RCC 7860 (cell line): Measurements from ENCODE around the gene CHMP6.

ENCODE experiments used
- DNase-seq: peaks from one replicate; pipeline ENCODE4 v3.0.0-alpha.2; 2015; ENCODE audit warnings: low spot score
- FAIRE-seq: peaks from 2 replicates; lab custom pipeline; 2012; peaks lifted over from hg19 to GRCh38; lab: Jason Lieb, UNC

The CHMP6 gene

DNA sequence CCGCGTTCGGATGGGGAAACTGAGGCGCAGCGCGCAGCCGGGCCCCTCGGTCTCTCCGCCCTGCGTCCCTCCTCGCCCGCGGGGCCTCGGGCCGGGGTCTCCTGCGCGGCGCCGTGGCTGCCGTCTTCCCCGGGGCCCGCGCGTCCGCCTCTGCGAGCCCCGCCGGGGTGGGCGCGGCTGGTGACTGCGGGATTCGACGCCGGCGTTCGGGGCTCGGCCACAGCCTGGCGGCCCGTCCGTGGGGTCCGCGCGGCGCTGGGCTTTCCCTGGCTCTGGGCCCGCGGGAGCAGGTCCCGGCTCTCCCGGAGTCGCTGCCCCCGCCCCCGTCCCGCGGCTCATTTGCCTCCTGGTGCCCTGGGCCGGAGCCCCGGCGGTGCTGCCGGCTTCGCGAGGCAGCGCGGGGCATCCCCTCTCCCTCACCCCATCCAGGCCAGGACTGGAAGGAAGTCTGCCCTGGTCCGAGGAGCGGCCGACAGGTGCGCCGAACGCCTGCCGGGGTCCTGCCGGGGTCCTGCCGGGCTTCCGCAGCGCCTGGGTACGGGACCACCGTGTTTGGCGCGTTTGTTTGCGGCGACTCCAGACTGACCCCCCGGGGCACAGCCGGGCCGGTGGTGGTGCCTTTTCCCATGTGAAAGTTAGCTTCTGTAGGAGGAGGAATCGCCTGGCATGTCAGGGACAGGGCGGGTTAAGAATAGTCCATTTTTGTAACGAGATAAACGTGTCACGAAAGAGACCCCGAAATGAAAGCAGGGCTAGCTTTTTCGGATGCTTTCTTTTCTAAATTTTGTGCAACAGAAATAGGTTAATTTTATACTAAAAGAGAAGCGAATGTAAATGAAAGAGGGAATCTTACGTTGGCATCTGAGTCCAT is 671 bp downstream of the CHMP6 start:
- DNase-seq (no peak), FAIRE-seq (no peak)

DNA sequence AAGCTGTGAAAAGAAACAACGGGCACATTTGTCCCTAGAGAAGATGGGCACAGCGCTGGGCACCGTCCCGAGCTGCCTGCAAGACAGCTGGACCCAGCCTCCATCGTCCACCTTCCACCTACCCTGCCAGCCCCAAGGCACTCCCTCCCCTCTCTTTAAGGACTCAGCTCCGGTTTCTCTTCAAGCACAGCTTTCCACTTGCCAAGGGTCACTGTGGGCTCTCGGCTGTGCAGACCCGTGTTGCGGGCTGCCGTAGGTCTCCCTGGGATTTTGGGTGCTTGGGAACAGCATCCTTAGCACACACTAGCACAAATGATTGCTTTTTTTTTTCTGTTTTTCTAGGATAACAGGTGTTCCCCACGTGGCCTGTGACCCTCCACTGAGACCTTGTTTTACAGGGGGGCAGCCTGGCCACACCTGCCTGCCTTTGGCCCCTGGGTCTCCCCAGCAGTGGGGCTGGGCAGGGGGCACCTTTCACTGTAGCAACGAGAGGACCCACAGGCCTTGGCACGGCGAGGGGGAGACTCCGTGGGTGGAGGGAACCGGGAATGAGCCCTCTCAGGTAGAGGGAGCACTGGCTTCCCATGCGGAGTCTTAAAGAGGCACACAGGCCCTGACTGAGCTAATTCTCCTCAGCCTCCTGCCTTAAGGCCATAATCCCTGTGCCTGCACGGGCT is 1.4 kb downstream of the CHMP6 start:
- FAIRE-seq = no peak
- DNase-seq = no peak

DNA sequence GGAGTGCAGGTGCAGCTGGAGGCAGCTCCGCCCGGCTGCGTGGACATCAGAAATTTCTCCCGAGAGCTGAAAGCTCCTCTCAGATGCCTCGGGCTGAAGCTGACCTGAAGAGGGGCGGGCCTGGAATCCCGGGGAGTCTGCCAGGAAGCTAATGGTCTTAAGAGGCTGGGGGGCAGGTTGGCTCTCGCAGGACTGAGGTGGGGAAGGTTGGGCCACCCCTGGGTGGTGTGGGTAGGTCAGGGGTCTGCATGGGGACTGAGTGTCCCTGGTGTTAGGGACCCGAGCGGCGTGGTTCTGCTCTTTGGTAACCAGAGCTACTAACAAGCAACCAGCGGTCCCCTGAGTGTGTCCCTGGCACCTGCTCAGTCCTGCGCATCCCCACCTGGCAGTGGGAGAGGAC is 3.5 kb downstream of the CHMP6 start:
- FAIRE-seq (no peak), DNase-seq (no peak)

DNA sequence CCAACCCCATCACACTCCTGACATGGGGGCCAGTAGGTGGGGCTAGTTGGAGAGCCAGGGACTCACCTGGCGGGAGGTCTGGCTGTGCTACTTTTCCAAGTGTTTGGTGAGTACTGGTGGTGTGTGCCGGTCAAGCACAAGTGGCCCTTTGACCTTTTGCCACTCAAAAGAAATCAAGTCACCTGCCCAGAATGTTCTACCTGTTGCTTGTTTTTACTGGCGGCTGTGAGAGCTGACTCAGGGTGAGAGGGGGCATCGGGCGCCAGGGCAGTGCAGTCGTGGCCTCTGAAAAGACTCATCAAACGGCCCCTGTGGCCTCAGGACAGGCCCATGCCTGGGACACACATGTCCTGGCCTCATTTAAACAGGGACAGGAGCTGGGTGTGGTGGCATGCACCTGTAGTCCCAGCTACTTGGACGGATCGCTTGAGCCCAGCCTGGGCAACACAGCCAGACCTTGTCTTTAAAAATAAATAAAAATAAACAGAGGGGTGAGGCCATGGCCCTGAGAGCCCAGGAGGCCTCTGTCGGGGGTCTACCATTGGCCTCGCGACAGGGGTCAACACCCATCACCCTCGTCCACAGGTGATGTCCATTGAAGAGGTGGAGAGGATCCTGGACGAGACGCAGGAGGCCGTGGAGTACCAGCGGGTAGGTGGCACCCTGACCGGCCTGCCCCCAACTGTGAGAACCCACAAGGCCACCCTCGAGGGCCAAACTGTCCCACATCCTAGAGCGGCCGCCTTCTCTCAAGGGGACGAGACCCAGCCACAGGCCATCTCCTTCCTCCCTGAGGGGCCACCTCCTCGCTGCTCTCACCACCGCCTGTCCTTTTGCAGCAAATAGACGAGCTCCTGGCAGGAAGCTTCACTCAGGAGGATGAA is 5.0 kb downstream of the CHMP6 start:
- DNase-seq (no peak), FAIRE-seq (no peak)

DNA sequence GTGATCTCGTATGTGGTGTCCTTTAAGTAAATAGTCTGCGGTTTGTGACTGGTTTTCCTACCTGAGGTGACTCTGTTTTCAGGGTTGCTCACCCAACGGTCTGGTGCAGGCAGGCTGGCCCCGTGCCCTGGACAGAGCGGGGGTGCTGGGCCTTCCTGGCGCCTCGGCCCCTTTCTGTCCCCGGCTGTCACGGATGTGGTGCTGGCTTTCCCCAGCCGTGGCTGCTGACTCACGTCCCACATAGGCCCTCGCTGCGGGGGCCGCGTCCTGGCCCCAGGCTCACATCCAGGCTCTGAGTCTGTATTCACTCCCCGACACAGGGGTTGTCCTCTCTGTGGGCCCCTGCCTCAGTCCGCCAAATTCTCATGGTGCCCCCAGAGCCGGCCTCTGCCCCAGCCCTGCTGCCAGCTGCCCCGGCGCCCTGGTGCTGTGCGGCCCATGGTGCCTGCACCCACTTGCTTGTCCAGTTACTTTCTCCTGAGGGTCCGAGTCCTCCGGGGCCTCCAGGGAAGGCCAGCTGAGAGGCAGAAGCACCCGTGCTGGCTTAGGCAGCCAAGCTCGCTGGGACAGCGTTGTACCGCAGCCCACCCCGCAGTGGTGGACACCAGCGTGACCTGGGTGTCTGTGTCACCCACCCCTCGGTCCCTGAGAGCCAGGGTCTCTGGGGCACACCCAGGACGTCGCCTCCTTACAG is 5.9 kb downstream of the CHMP6 start:
- DNase-seq = peak; percentile 97
- FAIRE-seq = peak; percentile 95

DNA sequence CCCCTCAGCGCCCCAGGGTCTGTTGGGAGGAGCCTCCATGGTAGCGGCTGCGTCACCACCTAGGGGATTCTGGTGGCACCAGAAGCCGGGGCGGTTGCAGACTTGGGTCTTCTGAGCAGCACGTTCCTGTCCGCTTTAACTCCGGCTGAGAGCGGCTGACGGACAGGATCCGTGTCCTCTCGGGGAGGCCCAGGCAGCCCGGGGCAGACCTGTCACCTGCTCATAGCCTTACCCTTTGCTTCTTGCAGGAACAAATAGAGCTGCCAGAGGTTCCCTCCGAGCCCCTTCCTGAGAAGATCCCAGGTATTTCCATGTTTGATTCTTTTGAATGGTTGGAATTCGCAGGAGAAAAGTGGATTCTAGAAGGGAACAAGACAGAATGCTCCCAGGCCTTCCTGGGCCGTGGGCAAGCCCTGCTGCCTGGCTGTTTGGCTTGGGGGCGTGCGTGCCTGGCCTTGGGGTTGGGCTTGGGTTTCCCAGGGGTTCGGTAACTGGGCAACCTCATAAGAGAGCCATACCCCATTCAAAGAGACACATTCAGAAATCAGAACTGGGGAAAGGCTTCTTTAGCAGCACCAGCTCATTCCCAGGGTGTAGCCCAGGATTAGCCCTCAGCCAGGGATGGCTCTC is 6.6 kb downstream of the CHMP6 start:
- FAIRE-seq (no peak), DNase-seq (no peak)

DNA sequence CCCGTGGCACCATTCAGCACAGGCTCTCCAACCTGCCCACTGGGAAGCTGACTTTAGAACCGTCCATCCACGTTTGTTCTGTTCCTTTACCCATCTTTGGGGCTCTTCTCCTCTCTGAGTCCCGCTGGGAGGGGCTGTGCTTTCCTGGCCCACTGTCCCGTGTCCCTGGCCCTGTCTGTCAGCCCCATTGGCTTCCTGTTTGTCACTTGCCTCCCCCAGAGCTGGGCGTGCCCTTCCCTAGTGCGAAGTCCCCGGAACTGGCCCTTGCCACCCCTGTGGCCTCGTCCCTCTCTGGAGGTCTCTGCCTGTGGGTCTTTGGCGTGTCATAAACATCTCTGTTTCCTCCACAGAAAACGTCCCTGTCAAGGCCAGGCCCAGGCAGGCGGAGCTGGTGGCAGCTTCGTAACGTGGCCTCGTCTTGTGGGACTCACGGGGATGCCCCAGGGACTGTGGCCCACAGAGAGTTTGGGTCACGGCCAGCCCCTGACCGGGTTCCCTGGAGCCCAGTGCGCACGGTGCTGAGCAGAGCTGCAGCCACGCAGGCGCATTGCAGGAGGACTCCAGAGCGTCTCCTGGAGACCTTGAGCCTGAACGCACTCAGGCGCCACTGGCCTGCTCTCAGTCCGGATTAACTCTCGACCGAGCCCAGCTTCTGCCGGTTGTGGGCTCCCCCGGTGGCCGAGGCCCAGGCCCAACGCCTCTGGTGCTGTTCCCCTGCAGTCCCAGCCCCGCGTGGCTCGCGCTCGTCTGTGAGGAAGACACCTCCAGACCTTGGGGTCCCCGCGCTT is 7.3 kb downstream of the CHMP6 start:
- no peak for FAIRE-seq

DNA sequence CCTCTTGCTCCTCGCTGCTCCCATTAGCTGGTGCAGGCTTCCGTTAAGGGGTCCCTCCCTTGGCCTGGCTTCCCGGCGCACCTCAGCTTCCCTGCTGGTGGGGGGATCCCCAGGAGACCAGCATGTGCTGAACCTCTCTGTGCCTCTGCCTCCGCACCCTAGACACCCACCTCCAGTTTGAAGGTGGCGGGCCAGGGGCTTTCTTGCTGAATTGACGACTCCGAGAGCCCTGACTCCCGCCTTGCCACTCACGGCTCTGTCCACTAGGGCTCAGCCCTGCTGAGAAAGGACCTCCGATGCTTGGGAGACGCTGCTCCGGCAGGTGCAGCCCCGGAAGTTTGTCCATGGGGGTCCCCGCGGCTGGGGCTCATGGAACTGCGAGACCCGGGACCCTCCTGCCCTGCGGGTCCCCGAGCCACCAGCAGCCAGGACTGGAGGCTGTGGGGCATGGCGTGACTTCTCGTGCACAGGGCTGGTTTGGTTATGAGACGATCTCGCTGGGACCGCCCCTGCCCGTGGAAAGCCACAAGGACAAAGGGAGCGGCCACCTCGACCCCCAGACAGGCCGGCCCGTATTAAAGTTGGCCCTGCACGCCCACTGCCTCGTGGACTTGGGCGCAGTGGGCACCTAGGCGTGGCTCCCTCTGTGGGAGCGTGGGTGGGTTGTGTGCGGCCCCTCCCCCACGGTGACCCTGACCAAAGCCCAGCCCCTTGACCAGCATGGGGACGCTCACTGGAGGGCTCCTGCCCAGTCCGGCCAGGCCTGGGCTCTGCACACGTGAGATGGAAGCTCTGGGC is 8.1 kb downstream of the CHMP6 start:
- DNase-seq (no peak), FAIRE-seq (no peak)

More for the DNA sequence above, 7.3 kb downstream of the CHMP6 start:
- DNase-seq = no peak

DNA sequence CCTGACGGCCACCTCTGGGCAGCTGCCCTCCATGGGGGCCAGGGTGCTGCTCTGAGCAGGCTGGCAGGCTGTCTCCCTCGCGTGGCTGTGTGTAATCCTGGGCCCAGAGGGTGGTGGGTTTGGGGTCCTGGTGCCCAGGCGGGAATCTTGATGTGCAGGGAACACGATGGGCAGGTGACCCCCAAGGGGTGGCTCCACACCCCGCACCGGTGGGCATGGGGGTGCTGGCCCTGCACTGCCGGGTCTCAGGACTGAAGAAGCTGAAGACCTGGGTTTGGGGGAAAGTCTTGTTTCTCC is 8.6 kb downstream of the CHMP6 start:
- DNase-seq (no peak), FAIRE-seq (no peak)

DNA sequence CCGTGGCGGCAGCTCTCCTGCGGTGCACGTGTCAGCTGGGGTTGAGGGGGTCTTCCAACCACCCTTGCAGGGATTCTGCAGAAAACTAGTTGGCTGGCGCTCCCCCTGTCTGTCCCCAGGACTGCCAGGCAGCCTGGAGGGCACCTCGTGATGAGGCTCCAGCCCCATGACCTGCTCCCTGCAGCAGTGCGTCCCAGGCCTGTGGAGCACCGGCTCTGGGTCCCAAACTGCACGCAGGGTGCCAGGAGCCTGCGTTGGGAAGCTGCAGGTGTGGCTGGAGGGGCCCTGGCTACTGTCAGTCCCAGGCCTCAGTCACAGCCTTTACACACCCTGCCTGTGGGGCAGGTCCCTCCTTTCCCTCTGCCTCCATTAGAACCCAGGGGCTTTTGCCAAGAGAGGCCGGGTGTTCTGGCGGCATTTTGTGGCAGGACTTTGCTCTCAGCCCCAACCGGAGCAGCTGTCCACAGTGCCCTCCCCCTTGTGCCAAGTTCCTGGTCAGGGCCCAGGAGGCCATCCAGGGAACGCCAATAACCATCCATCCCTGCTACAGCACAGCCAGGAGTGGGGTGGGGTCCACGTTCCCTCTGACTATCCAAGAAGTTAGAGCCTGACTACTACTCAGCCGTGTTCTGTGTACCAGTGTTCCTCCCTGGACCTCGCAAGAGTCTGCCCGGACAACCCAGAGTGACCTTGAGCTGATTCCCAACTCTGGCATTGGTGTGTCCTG is 9.2 kb downstream of the CHMP6 start:
- DNase-seq = no peak
- no peak for FAIRE-seq

DNA sequence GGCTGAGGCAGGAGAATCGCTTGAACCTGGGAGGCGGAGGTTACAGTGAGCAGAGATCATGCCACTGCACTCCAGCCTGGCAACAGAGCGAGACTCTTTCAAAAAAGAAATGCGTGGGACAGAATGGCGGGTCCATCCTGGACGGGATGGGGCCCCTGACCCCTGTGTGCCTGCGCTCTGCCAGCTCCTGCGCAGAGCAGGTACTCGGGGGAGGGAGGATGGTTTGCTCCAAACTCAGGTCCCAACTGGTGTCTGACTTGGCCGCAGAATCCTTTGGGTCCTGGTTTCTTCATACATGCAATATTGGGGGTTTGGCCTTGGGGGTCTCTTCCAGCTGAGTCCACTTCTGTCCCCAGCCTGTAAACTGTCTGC is 10.4 kb downstream of the CHMP6 start:
- FAIRE-seq = no peak
- DNase-seq = no peak

DNA sequence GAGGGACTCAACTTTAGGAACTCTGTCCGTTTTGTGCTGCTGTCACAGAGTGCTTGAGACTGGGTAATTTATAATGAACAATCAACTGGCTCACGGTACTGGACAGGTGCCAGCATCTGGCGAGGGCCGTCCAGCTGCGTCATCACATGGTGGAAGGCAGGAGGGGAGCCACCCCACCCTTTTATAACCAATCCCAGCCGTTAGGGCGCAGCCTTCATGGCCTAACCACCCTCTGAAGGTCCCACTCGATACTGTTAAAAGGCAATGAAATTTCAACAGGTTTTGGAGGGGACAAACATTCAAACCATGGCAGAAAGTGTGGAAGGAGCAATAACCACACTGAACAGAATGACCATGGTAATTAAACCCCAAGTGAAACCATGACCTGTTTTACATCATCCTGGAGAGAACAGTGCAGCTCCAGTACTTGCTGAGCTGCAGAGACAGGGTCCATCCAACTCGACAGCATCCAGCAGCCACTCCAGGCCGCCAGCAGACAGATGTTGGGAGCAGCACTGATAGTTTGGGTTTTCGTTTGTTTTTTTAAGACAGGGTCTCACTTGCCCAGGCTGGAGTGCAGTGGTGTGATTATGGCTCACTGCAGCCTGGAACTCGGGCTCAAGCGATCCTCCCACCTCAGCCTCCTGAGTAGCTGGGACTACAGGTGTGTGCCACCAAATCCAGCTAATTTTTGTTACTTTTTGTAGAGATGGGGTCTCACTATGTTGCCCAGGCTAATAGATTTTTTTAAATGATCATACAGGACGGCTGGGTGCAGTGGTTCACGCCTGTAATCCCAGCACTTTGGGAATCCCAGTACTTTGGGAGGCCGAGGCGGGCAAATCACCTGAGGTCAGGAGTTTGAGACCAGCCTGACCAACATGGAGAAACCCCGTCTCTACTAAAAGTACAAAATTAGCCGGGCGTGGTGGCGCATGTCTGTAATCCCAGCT is 11.0 kb downstream of the CHMP6 start:
- peak; percentile 7 for FAIRE-seq

DNA sequence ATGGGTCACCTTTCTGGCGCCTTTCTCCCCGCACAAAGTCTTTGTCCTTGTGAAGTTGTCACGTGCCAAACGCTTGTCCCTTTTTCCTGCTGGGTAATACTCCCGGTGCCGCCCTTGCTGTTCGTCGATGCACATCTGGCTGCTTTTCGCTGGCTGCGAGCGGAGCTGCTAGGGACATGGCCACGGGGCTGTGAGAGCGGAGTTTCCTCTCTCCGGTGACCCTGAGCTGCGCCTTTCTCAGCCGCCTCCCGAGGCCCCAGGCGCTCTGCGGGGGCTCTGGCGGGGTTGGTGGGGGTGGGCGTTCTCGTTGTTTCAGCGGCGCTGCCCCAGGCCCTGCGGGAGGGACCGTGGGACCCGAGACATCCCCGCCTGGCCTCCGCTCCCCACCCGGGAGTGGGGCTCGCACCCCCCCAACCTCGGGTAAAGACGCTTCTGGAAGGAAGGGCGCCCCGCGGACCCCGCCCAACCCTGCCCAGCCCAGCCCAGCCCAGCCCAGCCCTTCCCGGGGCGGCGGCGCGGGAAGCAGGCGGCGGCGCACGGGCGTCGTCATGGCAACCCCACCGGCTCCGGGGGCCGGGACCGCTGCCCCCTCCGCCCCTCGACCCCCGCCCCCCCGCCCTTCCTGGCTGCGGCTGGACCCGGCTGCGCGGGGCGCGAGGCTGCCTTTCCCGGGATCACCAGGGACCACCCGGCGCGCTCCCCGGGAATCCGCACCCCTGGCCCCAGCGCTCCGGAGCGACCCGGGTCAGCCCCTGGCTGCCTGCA is 12.3 kb downstream of the CHMP6 start:
- FAIRE-seq (no peak), DNase-seq (no peak)

More for the DNA sequence above, 11.0 kb downstream of the CHMP6 start:
- peak; percentile 48 for DNase-seq

DNA sequence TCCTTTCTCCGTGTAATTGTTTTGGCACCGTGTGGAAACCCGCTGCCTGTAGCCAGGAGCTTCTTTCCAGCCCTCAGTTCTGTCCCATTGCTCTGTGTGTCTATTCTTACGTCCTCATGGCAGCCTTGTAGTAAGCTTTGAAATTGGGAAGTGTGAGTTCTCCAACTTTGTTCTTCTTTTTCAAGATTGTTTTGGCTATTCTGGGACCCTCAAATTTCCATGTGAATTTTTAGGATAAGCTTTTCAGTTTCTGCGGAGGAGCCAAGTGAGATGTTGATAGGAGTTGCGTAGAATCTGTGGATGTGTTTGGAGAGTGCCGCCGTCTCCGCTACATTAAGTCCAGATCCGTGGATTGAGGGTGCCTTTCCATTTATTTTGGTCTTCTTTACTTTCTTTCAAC is 15.2 kb downstream of the CHMP6 start:
- DNase-seq = no peak
- FAIRE-seq = no peak

DNA sequence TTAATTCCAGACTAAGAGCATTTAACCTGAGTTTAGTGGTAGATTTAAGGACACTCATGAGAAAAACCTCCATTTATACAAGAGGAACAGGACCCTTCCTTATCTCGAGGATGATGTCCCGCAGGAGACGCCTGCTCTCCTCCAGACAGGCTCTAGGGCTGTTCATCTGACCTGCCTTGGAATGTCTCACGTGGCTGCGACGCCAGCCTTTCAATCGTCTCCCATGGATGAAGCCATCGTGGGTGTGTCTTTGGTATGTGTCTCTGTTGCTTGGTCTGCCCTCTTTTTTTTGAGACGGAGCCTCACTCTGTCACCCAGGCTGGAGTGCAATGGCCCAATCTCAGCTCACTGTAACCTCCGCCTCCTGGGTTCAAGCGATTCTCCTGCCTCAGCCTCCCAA is 16.5 kb downstream of the CHMP6 start:
- FAIRE-seq = no peak
- no peak for DNase-seq

DNA sequence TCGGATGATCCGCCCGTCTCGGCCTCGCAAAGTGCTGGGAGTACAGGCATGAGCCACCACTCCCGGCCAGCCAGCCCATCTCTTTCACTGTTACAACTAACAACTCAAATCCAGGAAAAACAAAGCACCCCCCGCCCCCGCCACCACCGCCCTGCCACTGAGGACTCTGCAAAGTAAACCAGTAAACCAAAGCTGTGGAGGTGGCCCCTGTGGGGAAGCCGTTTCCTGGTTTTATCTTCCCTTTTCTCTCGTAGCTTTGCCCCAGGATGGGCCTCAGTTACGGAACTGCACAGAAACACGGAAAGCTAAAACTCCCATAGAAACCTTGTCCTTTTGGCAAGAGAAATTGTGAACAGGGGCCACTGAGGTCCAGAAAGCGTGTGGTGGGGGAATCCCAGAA is 17.5 kb downstream of the CHMP6 start:
- no peak for FAIRE-seq
- no peak for DNase-seq
